HG02885 (cell line): ENCODE measurements around the gene DCAF11.
"Not testable (repeated sequence)": the region's sequence is repeated elsewhere in the genome, so short reads cannot be mapped to it uniquely, and the experiment has no call there.

Experiments
- ATAC-seq: cut with Tn5 transposase; IDR thresholded peaks from one replicate; pipeline ENCODE4 v1.9.1; 2021; ENCODE audit warnings: mild to moderate bottlenecking; ENCODE audit not compliant: unreplicated experiment, poor library complexity

DCAF11 gene

GRCh38 chr14:24095271-24096068 is 19.1 kb upstream of the DCAF11 start:
- ATAC-seq: peak; percentile 75

- ATAC-seq: no peak
Observed at GRCh38 chr14:24096545-24097181, 17.9 kb upstream of the DCAF11 start.

- no peak for ATAC-seq
Observed at GRCh38 chr14:24098229-24098926, 16.2 kb upstream of the DCAF11 start.

GRCh38 chr14:24098927-24099813 is 15.4 kb upstream of the DCAF11 start:
- ATAC-seq: no peak

GRCh38 chr14:24100197-24100981 is 14.2 kb upstream of the DCAF11 start:
- no peak for ATAC-seq

- no peak for ATAC-seq
Observed at GRCh38 chr14:24100982-24101494, 13.5 kb upstream of the DCAF11 start.

- ATAC-seq: no peak
Observed at GRCh38 chr14:24102357-24103048, 12.1 kb upstream of the DCAF11 start.

- ATAC-seq: no peak
Observed at GRCh38 chr14:24103451-24103850, 11.1 kb upstream of the DCAF11 start.

- not testable (repeated sequence) for ATAC-seq
Observed at GRCh38 chr14:24105609-24106239, 8.9 kb upstream of the DCAF11 start.

- ATAC-seq: no peak
Observed at GRCh38 chr14:24106672-24107271, 7.8 kb upstream of the DCAF11 start.

- no peak for ATAC-seq
Observed at GRCh38 chr14:24108336-24108874, 6.2 kb upstream of the DCAF11 start.

GRCh38 chr14:24110060-24110459 is 4.5 kb upstream of the DCAF11 start:
- ATAC-seq: no peak

- no peak for ATAC-seq
Observed at GRCh38 chr14:24110523-24110922, 4.1 kb upstream of the DCAF11 start.

GRCh38 chr14:24113379-24113800 is 1.2 kb upstream of the DCAF11 start:
- no peak for ATAC-seq

- peak; percentile 24 for ATAC-seq
Observed at GRCh38 chr14:24113801-24114531, 611 bp upstream of the DCAF11 start.

GRCh38 chr14:24115422-24116127 is 998 bp downstream of the DCAF11 start:
- ATAC-seq: no peak
